ENCODE data around the gene CEACAM19. TPM values are rescaled to one million over a fixed set of nuclear protein-coding genes. Genes with fewer than 3 reads are reported as not detected.

CEACAM19 gene
- total and polyA plus RNA-seq, 2 of the 13 experiments (the other 11 are each of a cell fraction or from before 2014, with no cell fraction given) = 1.3 to 4.0 TPM

DNA sequence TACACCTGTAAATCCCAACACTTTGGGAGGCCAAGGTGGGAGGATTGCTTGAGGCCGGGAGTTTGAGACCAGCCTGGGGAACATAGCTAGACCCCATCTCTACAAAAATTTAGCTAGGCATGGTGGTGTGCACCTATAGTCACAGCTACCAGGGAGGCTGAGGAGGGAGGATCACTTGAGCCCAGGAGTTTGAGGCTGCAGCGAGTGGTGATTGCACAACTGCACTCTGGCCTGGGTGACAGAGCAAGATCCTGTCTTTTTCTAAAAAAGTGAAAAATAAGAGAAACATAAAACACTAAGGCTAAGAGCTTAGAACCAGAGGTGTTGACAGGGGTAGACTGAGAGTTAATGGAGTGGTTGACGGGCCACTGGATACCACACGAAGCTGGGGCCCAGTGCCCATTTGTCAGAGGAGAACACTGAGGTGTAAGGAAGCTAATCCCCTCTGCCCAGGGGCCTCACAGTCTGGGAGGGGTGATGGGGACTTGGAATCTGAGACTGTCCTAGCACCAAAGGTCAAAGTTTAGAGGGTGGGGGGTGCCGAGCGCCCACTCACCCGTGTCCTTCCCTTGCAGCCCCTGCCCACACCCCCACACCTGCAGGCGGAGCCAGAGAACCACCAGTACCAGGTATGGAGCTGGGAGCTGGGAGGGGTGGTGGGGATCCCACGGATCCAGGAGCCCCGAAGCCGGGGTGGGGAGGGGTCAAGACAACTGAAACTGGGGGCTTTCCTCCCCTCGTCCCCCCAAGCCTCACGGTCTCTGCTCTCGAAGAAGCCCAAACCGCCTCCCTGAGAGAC is 10.9 kb downstream of the CEACAM19 start (continued):
- TF ChIP-seq, protein P1, sequence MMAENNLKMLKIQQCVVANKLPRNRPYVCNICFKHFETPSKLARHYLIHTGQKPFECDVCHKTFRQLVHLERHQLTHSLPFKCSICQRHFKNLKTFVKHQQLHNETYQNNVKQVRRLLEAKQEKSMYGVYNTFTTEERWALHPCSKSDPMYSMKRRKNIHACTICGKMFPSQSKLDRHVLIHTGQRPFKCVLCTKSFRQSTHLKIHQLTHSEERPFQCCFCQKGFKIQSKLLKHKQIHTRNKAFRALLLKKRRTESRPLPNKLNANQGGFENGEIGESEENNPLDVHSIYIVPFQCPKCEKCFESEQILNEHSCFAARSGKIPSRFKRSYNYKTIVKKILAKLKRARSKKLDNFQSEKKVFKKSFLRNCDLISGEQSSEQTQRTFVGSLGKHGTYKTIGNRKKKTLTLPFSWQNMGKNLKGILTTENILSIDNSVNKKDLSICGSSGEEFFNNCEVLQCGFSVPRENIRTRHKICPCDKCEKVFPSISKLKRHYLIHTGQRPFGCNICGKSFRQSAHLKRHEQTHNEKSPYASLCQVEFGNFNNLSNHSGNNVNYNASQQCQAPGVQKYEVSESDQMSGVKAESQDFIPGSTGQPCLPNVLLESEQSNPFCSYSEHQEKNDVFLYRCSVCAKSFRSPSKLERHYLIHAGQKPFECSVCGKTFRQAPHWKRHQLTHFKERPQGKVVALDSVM (CRISPR knock-in tag; IDR thresholded peaks at IDR 0.05) = peak; percentile 82
- TF ChIP-seq FOXM1 (CRISPR knock-in tag; IDR thresholded peaks at IDR 0.05) (no peak), FOSL2 (CRISPR knock-in tag; IDR thresholded peaks at IDR 0.05) (no peak)
- TF ChIP-seq, protein P2, sequence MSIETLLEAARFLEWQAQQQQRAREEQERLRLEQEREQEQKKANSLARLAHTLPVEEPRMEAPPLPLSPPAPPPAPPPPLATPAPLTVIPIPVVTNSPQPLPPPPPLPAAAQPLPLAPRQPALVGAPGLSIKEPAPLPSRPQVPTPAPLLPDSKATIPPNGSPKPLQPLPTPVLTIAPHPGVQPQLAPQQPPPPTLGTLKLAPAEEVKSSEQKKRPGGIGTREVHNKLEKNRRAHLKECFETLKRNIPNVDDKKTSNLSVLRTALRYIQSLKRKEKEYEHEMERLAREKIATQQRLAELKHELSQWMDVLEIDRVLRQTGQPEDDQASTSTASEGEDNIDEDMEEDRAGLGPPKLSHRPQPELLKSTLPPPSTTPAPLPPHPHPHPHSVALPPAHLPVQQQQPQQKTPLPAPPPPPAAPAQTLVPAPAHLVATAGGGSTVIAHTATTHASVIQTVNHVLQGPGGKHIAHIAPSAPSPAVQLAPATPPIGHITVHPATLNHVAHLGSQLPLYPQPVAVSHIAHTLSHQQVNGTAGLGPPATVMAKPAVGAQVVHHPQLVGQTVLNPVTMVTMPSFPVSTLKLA (IDR thresholded peaks at IDR 0.05) = no peak

DNA sequence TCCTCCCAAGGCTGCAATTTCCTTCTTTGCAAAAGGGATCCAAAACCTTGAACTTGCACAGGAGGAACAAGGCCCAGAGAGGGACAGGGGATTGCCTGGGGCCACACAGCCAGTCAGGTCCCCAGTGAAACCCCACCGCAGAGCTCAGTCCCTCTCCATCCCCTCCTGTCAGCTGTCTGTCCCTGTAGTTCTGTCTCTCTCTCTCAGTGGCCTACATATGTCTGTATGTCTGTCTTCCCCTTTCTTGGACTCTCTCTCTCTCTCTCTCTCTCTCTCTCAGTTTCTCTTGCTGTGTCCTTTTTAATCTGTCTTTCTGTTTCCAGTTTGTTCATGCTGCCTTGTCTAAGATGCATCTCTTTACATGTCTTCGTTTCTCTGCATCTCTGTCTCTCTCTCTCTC is 11.5 kb downstream of the CEACAM19 start:
- no peak for DNase-seq (ENCODE audit: low spot score)
- no peaks in the 10 kb centered on the region for H3K9me3 ChIP-seq (ENCODE audit: low read length)
- peaks cover 17% of the 10 kb centered on the region for H3K4me1 ChIP-seq (ENCODE audit: insufficient read depth, low read length)
- no TSS peak for BruUV-seq (replicated peaks)
- 83% methylated on average over 2 of the region's 2 CpGs for WGBS (ENCODE audit: low lambda C conversion rate)
- ChIA-PET CTCF (ENCODE audit: low intra/inter-chr PET ratio, low total read pairs) (no interaction called here), POLR2A (no interaction called here)
- no peaks in the 10 kb centered on the region for H4K20me1 ChIP-seq (ENCODE audit: insufficient read depth, low read length)
- H3K9ac ChIP-seq (ENCODE audit: insufficient read depth, low read depth, low read length) = no peak overlapping the region
- in situ Hi-C loops (cut with HindIII; ENCODE audit: extremely low pct_ligation_motif_present, low pct_unique_long_range_greater_than_20kb) = no loop called here
- no peak overlapping the region for H3K4me2 ChIP-seq (ENCODE audit: low read depth, low read length)
- ATAC-seq = no peak
- intact Hi-C loops (cut with micrococcal nuclease; ENCODE audit: unreplicated experiment) = no loop called here
- no peaks in the 10 kb centered on the region for H3K27me3 ChIP-seq (ENCODE audit: control insufficient read depth in 1 of 2, insufficient read depth in 2 of 2, low read length in 2 of 2)
- TF ChIP-seq ZNF768 (CRISPR knock-in tag; IDR thresholded peaks at IDR 0.05) = peak; percentile 95
- no peak for TF ChIP-seq ZNF207 (IDR thresholded peaks at IDR 0.05; ENCODE audit: borderline replicate concordance)
- peaks cover 0 to 1% of the 10 kb centered on the region in 2 experiments; a peak in 1 of 5 replicates for H3K36me3 ChIP-seq (replicated peaks in 1 of 2; ENCODE audit: control insufficient read depth in 1 of 2, insufficient read depth in 2 of 2, low read length in 2 of 2)
- H2AFZ ChIP-seq (ENCODE audit: low read length) = no peak overlapping the region
- no peak for FAIRE-seq
- H3K79me2 ChIP-seq (ENCODE audit: insufficient read depth, low read length) = no peaks in the 10 kb centered on the region
- H3K4me3 ChIP-seq (replicated peaks in 1 of 3; ENCODE audit: insufficient read depth in 1 of 3, low read depth in 2 of 3, low read length in 3 of 3) = no peak overlapping the region
- H3K27ac ChIP-seq (ENCODE audit: extremely low read length, insufficient read depth, low read length) = no peak overlapping the region
